ENCODE measurements around the gene RUBCN.

Gene RUBCN

GRCh38 chr3:197753263-197753662 is 16.6 kb upstream of the RUBCN start:
- TF ChIP-seq NFIC (IDR thresholded peaks at IDR 0.05) (no peak), MAX (IDR thresholded peaks at IDR 0.05) (no peak), TCF12 (IDR thresholded peaks at IDR 0.05; ENCODE audit: low read depth) (no peak), FOXM1 (IDR thresholded peaks at IDR 0.05; ENCODE audit: borderline replicate concordance, low read depth) (no peak), EP300 (IDR thresholded peaks at IDR 0.05; ENCODE audit: borderline replicate concordance) (no peak), ZBTB7A (IDR thresholded peaks at IDR 0.05; ENCODE audit: low read depth) (no peak), CEBPB (IDR thresholded peaks at IDR 0.05) (no peak), EGR1 (IDR thresholded peaks at IDR 0.05) (no peak), TEAD4 (IDR thresholded peaks at IDR 0.05) (no peak), RAD21 (IDR thresholded peaks at IDR 0.05; ENCODE audit: low read depth) (no peak), REST (IDR thresholded peaks at IDR 0.05; ENCODE audit: low read depth) (no peak), YY1 (IDR thresholded peaks at IDR 0.05; ENCODE audit: low read depth) (no peak), CREB1 (IDR thresholded peaks at IDR 0.05; ENCODE audit: low read depth) (no peak), USF1 (IDR thresholded peaks at IDR 0.05) (no peak), TAF1 (IDR thresholded peaks at IDR 0.05; ENCODE audit: low read depth) (no peak)

DNA sequence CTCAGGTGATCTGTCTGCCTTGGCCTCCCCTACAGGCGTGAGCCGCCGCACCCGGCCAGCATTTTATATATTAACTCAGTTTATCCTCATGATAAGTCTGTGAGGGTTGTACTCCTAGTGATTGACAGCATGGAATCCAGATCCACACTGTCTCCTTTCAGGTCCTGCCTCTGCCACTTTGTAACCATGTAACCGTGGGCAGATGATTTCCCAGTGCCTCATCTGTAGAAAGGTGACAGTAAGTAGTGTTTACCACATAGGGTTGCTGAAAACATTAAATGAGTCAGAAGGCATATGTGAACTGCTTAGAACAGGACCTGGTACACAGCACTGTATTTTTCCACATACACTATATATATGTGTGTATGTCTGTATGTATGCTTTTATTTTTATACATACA is 15.4 kb upstream of the RUBCN start:
- no peak for TF ChIP-seq MAX (IDR thresholded peaks at IDR 0.05)
- no peak for TF ChIP-seq RAD21 (IDR thresholded peaks at IDR 0.05; ENCODE audit: low read depth)
- no peak for TF ChIP-seq CEBPB (IDR thresholded peaks at IDR 0.05)
- no peak for TF ChIP-seq CREB1 (IDR thresholded peaks at IDR 0.05; ENCODE audit: low read depth)
- TF ChIP-seq TEAD4 (IDR thresholded peaks at IDR 0.05), result no peak
- TF ChIP-seq TCF12 (IDR thresholded peaks at IDR 0.05; ENCODE audit: low read depth), result no peak
- no peak for TF ChIP-seq YY1 (IDR thresholded peaks at IDR 0.05; ENCODE audit: low read depth)
- TF ChIP-seq FOXM1 (IDR thresholded peaks at IDR 0.05; ENCODE audit: borderline replicate concordance, low read depth), result no peak
- no peak for TF ChIP-seq NFIC (IDR thresholded peaks at IDR 0.05)
- no peak for TF ChIP-seq EGR1 (IDR thresholded peaks at IDR 0.05)
- no peak for TF ChIP-seq TAF1 (IDR thresholded peaks at IDR 0.05; ENCODE audit: low read depth)
- no peak for TF ChIP-seq USF1 (IDR thresholded peaks at IDR 0.05)
- TF ChIP-seq ZBTB7A (IDR thresholded peaks at IDR 0.05; ENCODE audit: low read depth), result no peak
- TF ChIP-seq EP300 (IDR thresholded peaks at IDR 0.05; ENCODE audit: borderline replicate concordance), result no peak
- TF ChIP-seq REST (IDR thresholded peaks at IDR 0.05; ENCODE audit: low read depth), result no peak

- peak; percentile 80 for TF ChIP-seq CEBPB (IDR thresholded peaks at IDR 0.05)
- no peak for TF ChIP-seq USF1 (IDR thresholded peaks at IDR 0.05)
- TF ChIP-seq ZBTB7A (IDR thresholded peaks at IDR 0.05; ENCODE audit: low read depth), result peak; percentile 40; the same call in 1 of the 2 replicates
- no peak for TF ChIP-seq TCF12 (IDR thresholded peaks at IDR 0.05; ENCODE audit: low read depth)
- TF ChIP-seq TAF1 (IDR thresholded peaks at IDR 0.05; ENCODE audit: low read depth), result no peak; the same call in 1 of the 2 replicates
- no peak for TF ChIP-seq CREB1 (IDR thresholded peaks at IDR 0.05; ENCODE audit: low read depth)
- no peak for TF ChIP-seq FOXM1 (IDR thresholded peaks at IDR 0.05; ENCODE audit: borderline replicate concordance, low read depth)
These were observed 14.4 kb upstream of the RUBCN start for GRCh38 chr3:197750858-197751737.

DNA sequence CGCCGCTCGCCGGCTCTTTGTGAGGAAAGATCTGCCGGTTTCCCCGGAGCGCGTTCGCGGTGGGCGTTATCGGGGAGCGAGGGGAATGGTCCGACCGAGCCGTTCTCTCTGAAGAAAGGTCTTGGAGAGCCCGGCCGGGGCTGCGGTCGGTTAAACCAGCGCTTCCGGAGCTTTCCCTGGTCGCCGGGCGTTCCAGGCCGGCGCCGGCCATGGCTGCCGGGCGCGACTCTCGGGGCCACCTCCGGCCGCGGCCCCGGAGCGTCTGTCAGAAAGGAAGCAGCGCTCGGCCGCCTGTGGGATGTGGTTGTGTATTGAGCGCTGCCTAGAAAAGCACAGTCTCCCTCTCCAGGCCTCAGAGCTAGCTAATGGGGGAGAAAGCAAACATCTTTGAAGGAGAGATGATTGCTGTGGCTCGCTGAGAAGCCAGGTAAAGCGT is 13.7 kb upstream of the RUBCN start:
- TF ChIP-seq TCF12 (IDR thresholded peaks at IDR 0.05; ENCODE audit: low read depth) (no peak), YY1 (IDR thresholded peaks at IDR 0.05; ENCODE audit: low read depth) (peak; percentile 69), MAX (IDR thresholded peaks at IDR 0.05) (no peak), EP300 (IDR thresholded peaks at IDR 0.05; ENCODE audit: borderline replicate concordance) (no peak), EGR1 (IDR thresholded peaks at IDR 0.05) (no peak), REST (IDR thresholded peaks at IDR 0.05; ENCODE audit: low read depth) (no peak), FOXM1 (IDR thresholded peaks at IDR 0.05; ENCODE audit: borderline replicate concordance, low read depth) (no peak), RAD21 (IDR thresholded peaks at IDR 0.05; ENCODE audit: low read depth) (no peak; the same call in 1 of the 2 replicates), ZBTB7A (IDR thresholded peaks at IDR 0.05; ENCODE audit: low read depth) (no peak), CREB1 (IDR thresholded peaks at IDR 0.05; ENCODE audit: low read depth) (no peak), TEAD4 (IDR thresholded peaks at IDR 0.05) (no peak), CEBPB (IDR thresholded peaks at IDR 0.05) (no peak), TAF1 (IDR thresholded peaks at IDR 0.05; ENCODE audit: low read depth) (peak; percentile 20; the same call in 1 of the 2 replicates), NFIC (IDR thresholded peaks at IDR 0.05) (no peak), USF1 (IDR thresholded peaks at IDR 0.05) (no peak)

All from Ishikawa (cell line).